ENCODE measurements around the gene FMN1.

FMN1 gene

GRCh38 chr15:33132233-33132580 lies 62.3 kb downstream of the FMN1 start:
- Histone ChIP-seq H3K27me3 (ENCODE audit: control insufficient read depth, low read length) (0 out of 2 replicates have a peak, but pooled peaks cover 3% of the 10 kb centered on the region), H3K9me2 (replicated peaks; ENCODE audit: control insufficient read depth, low read length) (no peaks in the 10 kb centered on the region), H4K20me1 (ENCODE audit: control insufficient read depth, insufficient read depth, low read depth, low read length) (no peaks in the 10 kb centered on the region), H3K36me3 (ENCODE audit: control insufficient read depth, low read length) (no peaks in the 10 kb centered on the region), H3K27ac (ENCODE audit: low read depth, low read length) (no peak overlapping the region), H3K4me1 (ENCODE audit: control insufficient read depth, low read length) (no peaks in the 10 kb centered on the region), H3F3A (ENCODE audit: control insufficient read depth, insufficient read depth) (no peaks in the 10 kb centered on the region), H3K9me3 (ENCODE audit: control insufficient read depth, insufficient read depth, low read length) (no peaks in the 10 kb centered on the region), H3K4me3 (ENCODE audit: low read length) (no peak overlapping the region), H3K4me2 (ENCODE audit: low read length) (no peak overlapping the region), H3K79me2 (ENCODE audit: control insufficient read depth, low read length) (no peaks in the 10 kb centered on the region)
- no peak for TF ChIP-seq CTCF (IDR thresholded peaks at IDR 0.05; ENCODE audit: low read depth, low read length, poor library complexity, severe bottlenecking)
- TF ChIP-seq EZH2phosphoT487 (IDR thresholded peaks at IDR 0.05; ENCODE audit: borderline replicate concordance, low read length): no peak

- Histone ChIP-seq H3K27ac (ENCODE audit: low read depth, low read length) (no peak overlapping the region), H3K4me3 (ENCODE audit: low read length) (no peak overlapping the region)
Measured at GRCh38 chr15:33131552-33132232, 62.8 kb downstream of the FMN1 start.

GRCh38 chr15:33126559-33127290 lies 67.8 kb downstream of the FMN1 start:
- Histone ChIP-seq H3K36me3 (ENCODE audit: control insufficient read depth, low read length) (no peaks in the 10 kb centered on the region), H3K4me2 (ENCODE audit: low read length) (no peak overlapping the region), H3K4me1 (ENCODE audit: control insufficient read depth, low read length) (peaks cover 5% of the 10 kb centered on the region; the same call in 1 of the 2 replicates), H3K79me2 (ENCODE audit: control insufficient read depth, low read length) (no peaks in the 10 kb centered on the region), H3K27ac (ENCODE audit: low read depth, low read length) (no peak overlapping the region), H4K20me1 (ENCODE audit: control insufficient read depth, insufficient read depth, low read depth, low read length) (no peaks in the 10 kb centered on the region), H3F3A (ENCODE audit: control insufficient read depth, insufficient read depth) (no peaks in the 10 kb centered on the region), H3K9me2 (replicated peaks; ENCODE audit: control insufficient read depth, low read length) (no peaks in the 10 kb centered on the region), H3K4me3 (ENCODE audit: low read length) (no peak overlapping the region), H3K27me3 (ENCODE audit: control insufficient read depth, low read length) (0 out of 2 replicates have a peak, but pooled peaks cover 3% of the 10 kb centered on the region), H3K9me3 (ENCODE audit: control insufficient read depth, insufficient read depth, low read length) (no peaks in the 10 kb centered on the region)
- TF ChIP-seq EZH2phosphoT487 (IDR thresholded peaks at IDR 0.05; ENCODE audit: borderline replicate concordance, low read length): no peak
- TF ChIP-seq CTCF (IDR thresholded peaks at IDR 0.05; ENCODE audit: low read depth, low read length, poor library complexity, severe bottlenecking): no peak

More at GRCh38 chr15:33131552-33132232, 62.8 kb downstream of the FMN1 start:
- TF ChIP-seq CTCF (IDR thresholded peaks at IDR 0.05; ENCODE audit: low read depth, low read length, poor library complexity, severe bottlenecking): no peak
- no peak for TF ChIP-seq EZH2phosphoT487 (IDR thresholded peaks at IDR 0.05; ENCODE audit: borderline replicate concordance, low read length)
- H3K4me1 ChIP-seq (ENCODE audit: control insufficient read depth, low read length): no peaks in the 10 kb centered on the region
- no peaks in the 10 kb centered on the region for H3K36me3 ChIP-seq (ENCODE audit: control insufficient read depth, low read length)
- H3K27me3 ChIP-seq (ENCODE audit: control insufficient read depth, low read length): 0 out of 2 replicates have a peak, but pooled peaks cover 3% of the 10 kb centered on the region
- no peaks in the 10 kb centered on the region for H3K9me2 ChIP-seq (replicated peaks; ENCODE audit: control insufficient read depth, low read length)
- H3K79me2 ChIP-seq (ENCODE audit: control insufficient read depth, low read length): no peaks in the 10 kb centered on the region
- no peak overlapping the region for H3K4me2 ChIP-seq (ENCODE audit: low read length)
- no peaks in the 10 kb centered on the region for H3K9me3 ChIP-seq (ENCODE audit: control insufficient read depth, insufficient read depth, low read length)
- no peaks in the 10 kb centered on the region for H4K20me1 ChIP-seq (ENCODE audit: control insufficient read depth, insufficient read depth, low read depth, low read length)
- no peaks in the 10 kb centered on the region for H3F3A ChIP-seq (ENCODE audit: control insufficient read depth, insufficient read depth)

Data from DOHH2 (cell line).